ENCODE data around the gene ABCB7. TPM values are rescaled to one million over a fixed set of nuclear protein-coding genes. Genes with fewer than 3 reads are reported as not detected.
"Not testable (repeated sequence)": the region's sequence is repeated elsewhere in the genome, so short reads cannot be mapped to it uniquely, and the experiment has no call there.

ABCB7 gene
- polyA plus RNA-seq, 1 donor (not counting 4 experiments of a cell fraction or from before 2014, with no cell fraction given) = 21.3 TPM

- no peak overlapping the region for H3K9ac ChIP-seq (ENCODE audit: control insufficient read depth, extremely low read depth, insufficient read depth, low read length)
- H3K4me3 ChIP-seq (ENCODE audit: control insufficient read depth in 2 of 3, extremely low read depth in 1 of 3, insufficient read depth in 2 of 3, low read depth in 1 of 3, low read length in 3 of 3) = no peak overlapping the region
- H3K27ac ChIP-seq (ENCODE audit: control insufficient read depth, insufficient read depth, low read length) = no peak overlapping the region
- FAIRE-seq (no peak), DNase-seq (ENCODE audit: low read depth, low spot score) (no peak)
- H3K36me3 ChIP-seq (ENCODE audit: control insufficient read depth in 2 of 2, extremely low read depth in 1 of 2, insufficient read depth in 2 of 2, low read length in 2 of 2) = no peaks in the 10 kb centered on the region
- H3K9me3 ChIP-seq (ENCODE audit: control insufficient read depth, low read depth, low read length) = no peaks in the 10 kb centered on the region
- peaks cover 25% of the 10 kb centered on the region for H3K79me2 ChIP-seq (ENCODE audit: control insufficient read depth, insufficient read depth, low read length)
- no peaks in the 10 kb centered on the region for H3K9me1 ChIP-seq (ENCODE audit: control insufficient read depth, extremely low read depth, insufficient read depth, low read length)
- no peak overlapping the region for H3K4me2 ChIP-seq (ENCODE audit: control insufficient read depth, extremely low read depth, insufficient read depth, low read depth, low read length)
- no peaks in the 10 kb centered on the region for H3K4me1 ChIP-seq (ENCODE audit: control insufficient read depth, extremely low read depth, insufficient read depth, low read length)
- no peak overlapping the region for H2AFZ ChIP-seq (ENCODE audit: control insufficient read depth, low read length)
- dilution Hi-C loops (cut with MboI; ENCODE audit: extremely low pct_ligation_motif_present, low sequenced_read_pairs) = no loop called here
- no peaks in the 10 kb centered on the region for H3K27me3 ChIP-seq (ENCODE audit: control insufficient read depth, extremely low read depth, insufficient read depth, low read length)
- no peaks in the 10 kb centered on the region for H4K20me1 ChIP-seq (ENCODE audit: control insufficient read depth, extremely low read depth, insufficient read depth, low read length)
- TF ChIP-seq EZH2 (IDR thresholded peaks at IDR 0.05; ENCODE audit: low read length) (no peak), CTCF (optimal IDR thresholded peaks at IDR 0.05 in 1 of 3, IDR thresholded peaks at IDR 0.05 in 1 of 3, conservative IDR thresholded peaks at IDR 0.05 in 1 of 3; ENCODE audit: extremely low read depth in 1 of 3, insufficient read depth in 2 of 3, low read length in 3 of 3) (no peak)
Measured at GRCh38 chrX:75132672-75133071, 23.4 kb downstream of the ABCB7 start.

- DNase-seq (ENCODE audit: low read depth, low spot score) (no peak), FAIRE-seq (no peak)
- H3K4me2 ChIP-seq (ENCODE audit: control insufficient read depth, extremely low read depth, insufficient read depth, low read depth, low read length) = no peak overlapping the region
- no peak overlapping the region for H2AFZ ChIP-seq (ENCODE audit: control insufficient read depth, low read length)
- no peaks in the 10 kb centered on the region for H3K4me1 ChIP-seq (ENCODE audit: control insufficient read depth, extremely low read depth, insufficient read depth, low read length)
- no peaks in the 10 kb centered on the region for H4K20me1 ChIP-seq (ENCODE audit: control insufficient read depth, extremely low read depth, insufficient read depth, low read length)
- H3K27me3 ChIP-seq (ENCODE audit: control insufficient read depth, extremely low read depth, insufficient read depth, low read length) = no peaks in the 10 kb centered on the region
- H3K27ac ChIP-seq (ENCODE audit: control insufficient read depth, insufficient read depth, low read length) = no peak overlapping the region
- H3K4me3 ChIP-seq (ENCODE audit: control insufficient read depth in 2 of 3, extremely low read depth in 1 of 3, insufficient read depth in 2 of 3, low read depth in 1 of 3, low read length in 3 of 3) = no peak overlapping the region
- TF ChIP-seq EZH2 (IDR thresholded peaks at IDR 0.05; ENCODE audit: low read length) = no peak
- no peak for TF ChIP-seq CTCF (optimal IDR thresholded peaks at IDR 0.05 in 1 of 3, IDR thresholded peaks at IDR 0.05 in 1 of 3, conservative IDR thresholded peaks at IDR 0.05 in 1 of 3; ENCODE audit: extremely low read depth in 1 of 3, insufficient read depth in 2 of 3, low read length in 3 of 3)
- peaks cover 22% of the 10 kb centered on the region for H3K79me2 ChIP-seq (ENCODE audit: control insufficient read depth, insufficient read depth, low read length)
- no peaks in the 10 kb centered on the region for H3K36me3 ChIP-seq (ENCODE audit: control insufficient read depth in 2 of 2, extremely low read depth in 1 of 2, insufficient read depth in 2 of 2, low read length in 2 of 2)
- no peaks in the 10 kb centered on the region for H3K9me3 ChIP-seq (ENCODE audit: control insufficient read depth, low read depth, low read length)
- no peaks in the 10 kb centered on the region for H3K9me1 ChIP-seq (ENCODE audit: control insufficient read depth, extremely low read depth, insufficient read depth, low read length)
- no peak overlapping the region for H3K9ac ChIP-seq (ENCODE audit: control insufficient read depth, extremely low read depth, insufficient read depth, low read length)
- dilution Hi-C loops (cut with MboI; ENCODE audit: extremely low pct_ligation_motif_present, low sequenced_read_pairs) = no loop called here
Measured at GRCh38 chrX:75131973-75132627, 24.0 kb downstream of the ABCB7 start.

GRCh38 chrX:75129069-75129468, 27.0 kb downstream of the ABCB7 start:
- H3K4me2 ChIP-seq (ENCODE audit: control insufficient read depth, extremely low read depth, insufficient read depth, low read depth, low read length); H3K9me3 ChIP-seq (ENCODE audit: control insufficient read depth, low read depth, low read length); H3K4me3 ChIP-seq (ENCODE audit: control insufficient read depth in 2 of 3, extremely low read depth in 1 of 3, insufficient read depth in 2 of 3, low read depth in 1 of 3, low read length in 3 of 3); H3K27me3 ChIP-seq (ENCODE audit: control insufficient read depth, extremely low read depth, insufficient read depth, low read length); DNase-seq (ENCODE audit: low read depth, low spot score); H3K4me1 ChIP-seq (ENCODE audit: control insufficient read depth, extremely low read depth, insufficient read depth, low read length); dilution Hi-C loops (cut with MboI; ENCODE audit: extremely low pct_ligation_motif_present, low sequenced_read_pairs); H3K9me1 ChIP-seq (ENCODE audit: control insufficient read depth, extremely low read depth, insufficient read depth, low read length); H3K27ac ChIP-seq (ENCODE audit: control insufficient read depth, insufficient read depth, low read length); H2AFZ ChIP-seq (ENCODE audit: control insufficient read depth, low read length); H3K9ac ChIP-seq (ENCODE audit: control insufficient read depth, extremely low read depth, insufficient read depth, low read length); H4K20me1 ChIP-seq (ENCODE audit: control insufficient read depth, extremely low read depth, insufficient read depth, low read length); FAIRE-seq; H3K36me3 ChIP-seq (ENCODE audit: control insufficient read depth in 2 of 2, extremely low read depth in 1 of 2, insufficient read depth in 2 of 2, low read length in 2 of 2): not testable (repeated sequence)
- peaks cover 18% of the 10 kb centered on the region for H3K79me2 ChIP-seq (ENCODE audit: control insufficient read depth, insufficient read depth, low read length)

All from keratinocyte (primary cell).